Measurements from ENCODE around the gene TMEM119.

DNA sequence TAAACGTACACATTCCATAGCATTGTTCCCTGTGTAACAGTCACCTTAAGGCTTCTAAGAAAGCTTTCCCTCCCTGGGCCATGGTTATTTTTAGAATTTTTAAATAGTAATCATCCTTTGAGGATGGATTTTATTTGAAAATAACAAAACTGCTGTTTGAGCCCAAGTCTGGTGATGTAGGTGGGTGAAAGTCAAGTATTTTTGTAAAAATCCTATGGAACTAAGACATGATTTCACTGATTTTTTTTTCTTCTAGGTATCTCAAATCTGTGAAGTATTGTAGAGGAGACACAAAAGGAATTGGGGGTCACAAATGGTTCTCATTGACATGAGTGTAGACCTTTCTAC is 34.1 kb downstream of the TMEM119 start:
- TF ChIP-seq RAD21 (IDR thresholded peaks at IDR 0.05 in 1 of 2, conservative IDR thresholded peaks at IDR 0.05 in 1 of 2; ENCODE audit: low read depth in 2 of 2, low read length in 2 of 2) (no peak), POLR2AphosphoS5 (IDR thresholded peaks at IDR 0.05; ENCODE audit: low read depth, low read length) (no peak), EP300 (IDR thresholded peaks at IDR 0.05; ENCODE audit: borderline replicate concordance in 1 of 2, low read depth in 2 of 2, low read length in 2 of 2) (no peak), FOSL1 (IDR thresholded peaks at IDR 0.05; ENCODE audit: insufficient read depth, low read depth, low read length) (no peak), SUZ12 (IDR thresholded peaks at IDR 0.05; ENCODE audit: low read length) (no peak), HDAC2 (IDR thresholded peaks at IDR 0.05; ENCODE audit: borderline replicate concordance in 1 of 2, low read depth in 2 of 2, low read length in 2 of 2) (no peak), CHD1 (IDR thresholded peaks at IDR 0.05; ENCODE audit: low read depth, low read length) (no peak), TAF1 (IDR thresholded peaks at IDR 0.05; ENCODE audit: low read depth, low read length) (no peak)
- TF ChIP-seq, protein P1, sequence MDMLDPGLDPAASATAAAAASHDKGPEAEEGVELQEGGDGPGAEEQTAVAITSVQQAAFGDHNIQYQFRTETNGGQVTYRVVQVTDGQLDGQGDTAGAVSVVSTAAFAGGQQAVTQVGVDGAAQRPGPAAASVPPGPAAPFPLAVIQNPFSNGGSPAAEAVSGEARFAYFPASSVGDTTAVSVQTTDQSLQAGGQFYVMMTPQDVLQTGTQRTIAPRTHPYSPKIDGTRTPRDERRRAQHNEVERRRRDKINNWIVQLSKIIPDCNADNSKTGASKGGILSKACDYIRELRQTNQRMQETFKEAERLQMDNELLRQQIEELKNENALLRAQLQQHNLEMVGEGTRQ (IDR thresholded peaks at IDR 0.05; ENCODE audit: low read length): no peak
